ENCODE data around the gene ACSS3.
"Not testable (repeated sequence)": the region's sequence is repeated elsewhere in the genome, so short reads cannot be mapped to it uniquely, and the experiment has no call there.

Gene ACSS3

DNA sequence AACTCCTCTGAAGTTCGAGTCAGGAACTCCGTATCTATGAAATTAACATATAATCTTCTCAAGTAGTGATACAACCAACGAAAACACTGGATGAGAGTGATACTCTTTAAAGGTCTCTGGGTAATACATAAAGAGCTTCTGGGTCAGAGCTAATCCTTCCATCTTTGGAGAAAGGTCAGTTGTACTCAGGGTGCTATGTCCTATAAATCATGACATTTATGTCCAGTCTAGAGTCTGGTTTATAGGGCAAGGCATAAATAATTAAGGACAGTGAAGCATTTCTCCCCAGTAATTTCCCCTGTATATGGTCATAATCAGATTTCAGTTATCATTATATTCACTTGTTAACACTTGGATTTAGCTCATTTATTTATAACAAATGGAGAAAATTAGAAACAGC, 90.6 kb downstream of the ACSS3 start:
- DNase-seq = no peak

DNA sequence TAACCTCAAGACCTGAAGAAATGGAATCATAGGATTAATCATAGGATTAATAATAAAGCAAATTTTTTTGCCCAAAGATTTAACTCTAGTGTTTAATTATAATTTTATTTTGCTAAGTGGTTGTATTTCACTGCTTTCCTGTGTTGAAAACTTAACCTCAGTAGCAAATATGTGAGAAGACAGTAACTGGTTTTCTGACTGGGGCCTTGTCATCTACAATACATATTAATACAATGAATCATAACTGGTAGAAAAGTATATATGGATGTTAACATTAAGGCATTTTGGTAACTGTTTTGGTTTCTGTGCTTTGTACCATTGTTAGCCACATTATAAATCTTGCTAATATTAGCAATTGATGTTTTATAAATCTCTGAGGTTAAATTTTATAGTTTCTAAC, 92.2 kb downstream of the ACSS3 start:
- no peak for DNase-seq

DNA sequence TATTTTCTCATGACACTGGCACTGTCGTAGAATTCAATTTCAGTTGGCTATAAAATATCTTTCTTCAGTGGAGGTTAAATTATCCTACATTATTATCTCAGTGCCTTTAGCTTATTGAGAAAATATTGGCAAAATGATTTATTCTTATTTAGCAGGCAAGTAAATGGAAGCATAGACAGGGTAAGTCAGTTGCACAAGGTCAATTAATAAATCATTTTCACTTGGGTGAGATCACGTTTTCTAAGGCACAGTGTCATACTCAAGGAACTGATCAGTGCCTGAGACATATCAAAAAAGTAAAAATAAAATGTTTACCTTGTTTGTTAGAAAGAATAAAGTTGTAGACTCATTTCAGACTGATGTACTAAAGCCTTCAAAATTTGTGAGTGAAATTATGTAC, 95.0 kb downstream of the ACSS3 start:
- DNase-seq = no peak

DNA sequence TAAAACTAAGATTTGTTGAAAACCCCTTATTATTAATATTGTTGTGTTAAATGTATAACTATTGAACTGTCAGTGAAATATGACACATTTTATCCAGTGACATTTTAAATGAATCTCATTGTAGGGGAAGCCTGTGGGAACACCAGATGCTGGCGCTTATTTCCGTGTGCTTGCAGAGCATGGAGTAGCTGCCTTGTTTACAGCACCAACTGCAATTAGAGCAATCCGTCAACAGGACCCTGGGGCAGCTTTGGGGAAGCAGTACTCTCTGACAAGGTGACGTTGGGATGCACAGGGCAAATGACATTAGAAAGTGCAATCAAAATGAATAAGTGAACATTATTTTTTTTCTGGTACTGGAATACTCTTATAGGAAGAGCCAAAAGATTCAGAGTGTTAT, 96.8 kb downstream of the ACSS3 start:
- DNase-seq = no peak

DNA sequence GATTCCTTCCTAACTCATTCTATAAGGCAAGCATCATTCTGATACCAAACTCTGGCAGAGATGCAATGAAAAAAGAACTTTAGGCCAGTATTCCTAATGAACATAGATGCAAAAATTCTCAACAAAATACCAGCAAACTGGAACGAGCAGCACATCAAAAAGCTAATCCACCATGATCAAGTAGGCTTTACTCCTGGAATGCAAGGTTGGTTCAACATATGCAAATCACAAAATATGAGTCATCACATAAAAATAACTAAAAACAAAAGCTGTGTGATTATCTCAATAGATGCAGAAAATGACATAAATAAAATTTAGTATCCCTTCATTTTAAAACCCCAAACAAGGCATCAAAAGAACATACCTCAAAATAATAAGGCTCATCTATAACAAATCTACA, 98.9 kb downstream of the ACSS3 start:
- DNase-seq = no peak

DNA sequence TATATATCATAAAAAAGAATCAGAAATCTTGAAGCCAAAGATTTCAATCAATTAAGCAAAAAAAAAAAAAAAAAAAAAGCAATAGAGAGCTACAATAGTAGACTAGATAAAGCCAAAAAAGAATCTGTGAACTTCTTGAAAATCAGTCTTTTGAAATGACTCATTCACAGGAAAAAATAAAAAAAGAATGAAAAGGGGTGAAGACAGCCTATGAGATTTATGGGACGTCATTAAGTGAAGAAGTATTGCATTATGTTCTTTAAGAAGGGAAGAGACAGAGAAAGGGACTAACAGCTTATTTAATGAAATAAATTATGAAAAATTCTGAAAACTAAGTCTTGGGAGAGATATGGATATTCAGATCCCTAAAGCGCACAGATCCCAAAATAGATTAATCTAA, 103.8 kb downstream of the ACSS3 start:
- DNase-seq = no peak

DNA sequence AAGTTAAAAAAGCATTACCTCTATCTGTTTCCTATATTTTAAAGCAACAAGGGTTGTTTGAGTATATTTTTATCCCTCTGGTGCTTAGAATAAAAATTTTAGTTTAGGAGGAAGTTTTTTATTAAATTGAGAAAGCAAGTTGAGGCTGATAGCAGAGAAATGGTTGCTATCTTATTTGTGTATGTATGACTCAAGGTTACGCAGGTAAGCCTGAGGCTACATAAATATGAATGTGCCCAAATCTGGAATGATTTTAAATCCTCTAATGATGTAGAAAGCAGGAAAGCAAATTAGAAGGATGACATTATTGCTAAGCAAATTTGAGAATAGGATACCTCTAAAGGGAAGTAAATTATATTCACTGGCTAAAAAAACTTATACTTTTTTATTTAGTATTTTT, 109.8 kb downstream of the ACSS3 start:
- DNase-seq = no peak

DNA sequence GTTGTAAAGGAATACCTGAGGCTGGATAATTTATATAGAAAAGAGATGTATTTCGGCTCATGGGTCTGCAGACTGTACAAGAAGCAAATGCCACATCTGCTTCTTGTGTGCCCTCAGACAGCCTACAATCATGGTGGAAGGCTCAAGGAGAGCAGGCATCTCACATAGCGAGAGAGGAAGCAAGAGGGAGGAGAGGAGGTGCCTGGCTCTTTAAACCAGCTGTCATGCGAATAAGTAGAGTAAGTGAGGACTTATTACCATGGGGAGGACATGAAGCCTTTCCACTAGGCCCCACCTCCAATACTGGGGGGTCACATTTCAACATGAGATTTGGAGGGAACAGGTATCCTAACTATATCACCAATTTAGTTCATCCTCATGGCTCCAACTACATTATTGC, 118.7 kb downstream of the ACSS3 start:
- DNase-seq = no peak

DNA sequence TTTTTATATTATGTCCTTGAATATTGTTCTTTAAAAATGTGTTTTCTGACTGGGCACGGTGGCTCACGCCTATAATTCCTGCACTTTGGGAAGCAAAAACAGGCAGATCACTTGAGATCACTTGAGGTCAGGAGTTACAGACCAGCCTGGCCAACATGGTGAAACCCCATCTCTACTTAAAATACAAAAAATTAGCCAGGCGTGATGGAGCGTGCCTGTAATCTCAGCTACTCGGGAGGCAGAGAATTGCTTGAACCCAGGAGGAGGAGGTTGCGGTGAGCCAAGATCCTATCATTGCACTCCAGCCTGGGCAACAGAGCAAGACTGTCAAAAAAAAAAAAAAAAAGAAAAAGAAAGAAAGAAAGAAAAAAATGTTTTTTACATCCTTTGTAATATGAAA, 122.7 kb downstream of the ACSS3 start:
- not testable (repeated sequence) for DNase-seq

DNA sequence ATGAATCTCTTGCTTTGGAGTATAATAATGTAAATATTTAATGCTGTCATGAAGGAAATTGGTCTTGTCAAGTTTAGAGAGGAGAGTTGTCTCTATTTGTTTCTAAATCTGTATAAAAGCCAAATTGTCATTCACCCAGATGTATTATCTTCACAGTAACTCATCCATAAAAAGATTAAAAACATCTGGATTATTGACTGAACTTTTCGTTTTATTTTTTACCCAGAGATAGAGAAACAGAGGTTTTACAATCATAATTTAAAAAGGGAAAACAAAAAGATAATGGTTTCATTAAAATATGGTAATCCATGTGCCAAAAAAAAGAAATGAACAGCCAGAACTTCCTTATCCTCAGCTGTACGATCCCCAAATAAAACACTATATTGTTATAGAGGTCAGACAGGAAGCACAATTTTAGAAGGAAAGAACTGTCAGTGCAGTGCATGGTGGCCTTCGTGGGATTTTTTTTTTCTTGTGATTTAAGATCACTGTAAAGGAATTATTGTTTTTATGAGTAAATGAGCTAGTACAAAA, 125.9 kb downstream of the ACSS3 start:
- no peak for DNase-seq

DNA sequence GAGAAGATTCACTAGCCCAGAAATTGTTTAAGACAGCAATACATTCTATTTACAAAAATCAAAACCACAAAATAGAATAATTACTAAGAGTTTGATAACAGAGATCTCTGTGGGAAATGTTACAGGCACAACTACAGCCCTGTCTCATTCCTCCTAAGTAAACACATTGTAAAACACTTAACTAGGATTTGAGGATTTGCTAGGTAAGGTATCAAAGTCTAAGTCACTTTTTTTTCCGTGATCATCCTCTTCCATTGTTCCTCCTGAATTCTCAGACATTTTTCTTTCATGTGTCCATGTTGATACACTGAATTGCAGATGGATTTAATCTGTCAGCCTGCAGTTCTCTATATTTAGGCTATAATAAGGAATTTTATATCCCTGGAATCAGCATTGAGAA, 127.5 kb downstream of the ACSS3 start:
- DNase-seq = no peak

DNA sequence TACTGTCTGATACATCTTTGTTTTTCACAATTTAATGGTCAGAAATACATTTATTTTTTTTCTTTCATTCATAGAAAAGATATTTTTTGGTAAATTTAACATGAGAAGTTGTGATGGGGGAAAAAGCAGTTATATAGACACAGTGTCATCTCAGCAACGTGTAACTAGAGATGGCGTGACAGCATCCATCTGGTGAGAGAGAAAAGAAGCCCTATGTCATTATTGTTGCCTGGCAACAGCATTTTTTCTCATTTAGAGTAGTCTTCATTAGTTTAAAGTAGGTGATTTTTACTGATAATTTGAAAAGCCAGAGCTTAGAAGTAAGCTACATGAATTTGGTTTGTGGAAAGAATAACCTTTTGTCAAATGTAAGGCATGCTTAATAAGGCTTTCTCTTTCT, 128.6 kb downstream of the ACSS3 start:
- DNase-seq = no peak

DNA sequence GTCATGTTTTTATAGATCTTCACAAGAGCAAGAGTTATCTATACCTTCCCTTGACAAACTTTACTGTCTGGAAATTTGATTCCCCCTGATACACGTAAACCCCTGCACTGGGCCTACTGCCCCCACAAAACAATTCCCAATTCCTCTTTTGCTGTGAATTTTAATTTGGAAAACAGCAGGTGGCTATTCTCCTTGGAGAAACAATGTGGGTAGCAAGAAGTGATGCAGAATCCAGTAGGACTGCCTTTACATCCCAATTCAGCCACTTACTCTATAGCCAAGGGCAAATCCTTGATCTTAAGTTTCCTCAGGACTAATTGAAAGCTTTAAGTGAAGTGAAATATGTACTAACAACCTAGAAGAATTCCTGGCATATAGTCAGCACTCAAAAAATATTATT, 129.3 kb downstream of the ACSS3 start:
- no peak for DNase-seq

DNA sequence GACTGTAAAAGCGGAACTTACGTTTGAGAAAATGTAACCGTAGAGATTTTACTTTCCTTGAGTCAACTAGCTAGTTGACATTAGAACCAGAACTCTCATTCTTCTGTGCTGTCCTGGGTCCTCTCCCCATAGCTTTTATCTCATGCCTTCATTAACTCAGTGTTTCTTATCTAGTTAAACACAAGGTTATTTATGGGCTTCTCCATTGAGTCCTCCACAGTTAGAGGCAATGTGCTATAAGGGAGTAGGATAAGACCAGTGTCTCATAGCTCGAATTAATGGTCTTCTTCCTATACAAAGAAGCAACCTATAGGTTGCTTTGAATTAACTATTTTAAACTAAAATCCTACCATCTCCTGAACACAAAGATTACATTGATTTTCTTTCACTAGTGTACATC, 129.8 kb downstream of the ACSS3 start:
- no peak for DNase-seq

DNA sequence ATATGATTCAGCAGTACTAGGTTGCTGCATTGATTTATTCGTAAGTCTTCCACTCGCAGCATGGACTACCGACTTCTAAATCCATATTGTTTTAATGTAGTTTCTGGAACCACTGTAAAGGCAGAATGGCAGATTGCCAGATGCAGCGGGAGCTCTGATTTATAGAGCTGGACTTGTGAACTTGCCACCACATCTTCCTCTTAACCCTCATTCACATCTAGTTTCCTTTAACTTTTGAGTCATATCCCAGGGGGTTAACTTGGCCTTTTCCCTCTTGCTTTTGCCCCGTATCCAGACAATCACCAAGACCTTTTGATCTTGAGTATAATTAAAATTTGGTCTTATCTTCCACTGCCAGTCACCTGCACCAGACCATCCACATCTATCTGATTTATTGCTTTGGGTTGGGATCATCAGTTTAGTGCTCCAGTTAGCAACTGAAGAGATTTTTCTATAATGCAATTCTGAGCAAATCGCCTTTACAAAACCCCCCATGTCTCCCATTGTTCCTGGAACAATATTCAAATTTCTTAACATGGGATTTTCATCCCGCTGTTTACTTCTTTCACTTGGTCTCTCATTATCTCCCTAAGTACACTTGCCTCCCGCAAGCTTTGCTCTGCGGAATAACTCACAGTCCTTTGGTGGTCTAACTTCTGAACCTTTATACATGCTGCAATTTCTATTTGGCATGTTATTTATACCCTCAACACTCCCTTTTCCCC, 130.5 kb downstream of the ACSS3 start:
- no peak for DNase-seq

DNA sequence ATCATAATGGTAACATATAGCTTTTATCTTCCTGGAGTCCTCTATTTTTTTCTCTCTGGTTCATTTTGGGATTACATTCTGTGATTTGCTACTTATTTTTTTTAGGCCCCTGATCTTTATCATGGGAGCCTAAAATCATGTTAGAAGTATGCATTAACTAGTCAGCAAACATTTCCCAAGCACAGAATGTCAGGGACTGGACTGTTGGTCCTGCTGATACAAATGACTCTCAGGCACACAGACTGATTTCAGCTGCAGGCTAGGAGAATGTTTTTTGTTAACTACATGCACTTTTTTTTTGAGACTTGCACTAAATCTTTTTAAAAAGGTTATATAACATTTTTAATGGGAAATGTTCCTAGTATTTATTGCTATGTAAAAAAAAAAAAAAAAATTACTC, 131.1 kb downstream of the ACSS3 start:
- no peak for DNase-seq

DNA sequence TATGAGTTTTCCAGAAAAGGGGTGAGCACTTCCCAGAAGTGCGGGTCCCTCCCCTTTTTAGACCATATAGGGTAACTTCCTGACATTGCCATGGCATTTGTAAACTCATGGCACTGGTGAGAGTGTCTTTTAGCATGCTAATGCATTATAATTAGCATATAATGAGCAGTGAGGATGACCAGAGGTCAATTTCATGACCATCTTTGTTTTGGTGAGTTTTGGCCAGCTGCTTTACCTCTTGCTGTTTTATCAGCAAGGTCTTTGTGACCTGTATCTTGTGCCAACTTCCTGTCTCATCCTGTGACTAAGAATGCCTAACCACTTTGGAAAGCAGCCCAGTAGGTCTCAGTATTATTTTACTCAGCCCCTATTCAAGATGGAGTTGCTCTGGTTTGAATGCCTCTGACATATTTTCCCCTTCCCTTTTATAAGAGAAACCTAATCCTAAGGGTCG, 131.9 kb downstream of the ACSS3 start:
- DNase-seq = not testable (repeated sequence)

DNA sequence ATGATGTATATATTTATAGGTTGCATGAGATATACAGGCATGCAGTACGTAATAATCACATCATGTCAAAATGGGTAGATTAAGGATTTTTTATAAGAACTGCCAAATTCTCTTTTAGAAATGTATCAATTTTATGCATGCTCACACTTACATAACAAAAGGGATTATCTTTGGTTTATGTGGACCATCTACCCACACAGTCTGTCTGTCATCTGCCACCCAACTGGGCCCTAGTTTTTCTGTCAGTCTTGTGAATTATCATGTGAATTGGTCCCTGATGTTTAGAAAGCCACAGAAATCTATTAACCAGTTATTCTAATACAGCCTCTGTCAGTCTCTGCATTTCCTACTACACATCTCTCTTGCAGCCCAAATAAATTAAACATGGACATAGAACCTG, 133.4 kb downstream of the ACSS3 start:
- DNase-seq = no peak

DNA sequence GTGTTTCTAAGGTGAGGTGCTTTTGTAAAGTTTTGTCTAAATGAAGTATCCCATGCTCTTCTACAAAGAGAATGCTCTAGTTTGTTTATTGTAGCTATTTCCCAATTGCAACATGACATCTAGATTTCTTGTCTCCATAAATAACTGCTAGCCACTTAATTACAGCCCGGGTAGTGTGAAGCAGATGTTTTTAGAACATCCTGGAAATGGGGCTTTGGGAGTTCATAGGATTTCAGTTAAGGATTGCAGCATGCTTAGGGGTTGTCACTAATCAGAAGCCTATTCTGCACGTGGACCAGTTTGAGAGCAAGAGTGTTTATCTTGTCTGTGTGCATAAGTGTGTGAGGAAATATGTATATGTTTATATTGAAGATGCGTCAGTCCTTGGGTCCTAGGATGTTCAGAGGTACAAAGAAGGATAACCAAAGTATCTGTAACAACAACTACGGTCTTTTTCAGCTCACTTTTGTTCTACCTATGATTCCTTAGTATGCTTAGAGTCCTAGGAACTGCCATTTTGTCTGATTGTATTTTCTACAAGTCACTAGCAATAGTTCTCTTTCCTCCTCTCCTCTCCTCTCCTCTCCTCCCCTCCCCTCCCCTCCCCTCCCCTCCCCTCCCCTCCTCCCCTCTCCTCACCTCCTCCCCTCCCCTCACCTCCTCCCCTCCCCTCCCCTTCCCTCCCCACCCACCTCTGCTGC, 135.3 kb downstream of the ACSS3 start:
- DNase-seq = no peak

DNA sequence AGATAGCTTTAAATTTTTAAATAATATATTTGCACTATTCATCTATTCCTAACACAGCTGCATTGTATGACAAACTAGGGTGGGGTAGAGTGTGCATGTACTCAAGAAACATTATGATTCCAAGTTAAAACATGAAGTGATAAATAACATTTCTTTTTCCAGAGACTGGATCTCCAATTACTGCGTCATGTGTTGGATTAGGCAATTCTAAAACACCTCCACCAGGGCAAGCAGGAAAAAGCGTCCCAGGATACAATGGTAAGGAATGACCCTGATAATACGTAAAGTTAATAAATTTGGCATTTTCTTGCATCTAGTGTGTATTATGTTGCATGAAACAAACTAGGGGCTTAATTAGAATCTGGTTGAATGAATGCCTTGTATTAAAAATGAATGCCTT, 138.9 kb downstream of the ACSS3 start:
- no peak for DNase-seq

DNA sequence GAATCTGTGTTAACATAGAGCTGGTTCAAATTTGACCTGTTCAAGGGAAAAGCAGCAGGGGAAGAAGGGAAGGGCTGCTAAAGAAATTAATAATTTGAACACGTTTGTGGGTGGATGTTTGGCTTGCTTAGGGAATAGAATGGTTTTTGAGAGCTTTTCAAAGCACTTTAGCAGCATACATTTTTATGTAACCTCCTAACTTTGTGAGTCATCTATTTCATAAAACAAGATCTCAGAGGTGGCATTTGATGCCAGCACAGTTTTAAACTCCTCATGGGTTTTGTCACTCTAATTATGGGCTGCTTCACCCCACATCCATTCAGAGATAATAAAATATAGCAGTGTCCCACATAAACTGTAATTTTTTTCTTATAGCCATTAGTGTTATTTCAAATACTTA, 143.8 kb downstream of the ACSS3 start:
- no peak for DNase-seq

DNA sequence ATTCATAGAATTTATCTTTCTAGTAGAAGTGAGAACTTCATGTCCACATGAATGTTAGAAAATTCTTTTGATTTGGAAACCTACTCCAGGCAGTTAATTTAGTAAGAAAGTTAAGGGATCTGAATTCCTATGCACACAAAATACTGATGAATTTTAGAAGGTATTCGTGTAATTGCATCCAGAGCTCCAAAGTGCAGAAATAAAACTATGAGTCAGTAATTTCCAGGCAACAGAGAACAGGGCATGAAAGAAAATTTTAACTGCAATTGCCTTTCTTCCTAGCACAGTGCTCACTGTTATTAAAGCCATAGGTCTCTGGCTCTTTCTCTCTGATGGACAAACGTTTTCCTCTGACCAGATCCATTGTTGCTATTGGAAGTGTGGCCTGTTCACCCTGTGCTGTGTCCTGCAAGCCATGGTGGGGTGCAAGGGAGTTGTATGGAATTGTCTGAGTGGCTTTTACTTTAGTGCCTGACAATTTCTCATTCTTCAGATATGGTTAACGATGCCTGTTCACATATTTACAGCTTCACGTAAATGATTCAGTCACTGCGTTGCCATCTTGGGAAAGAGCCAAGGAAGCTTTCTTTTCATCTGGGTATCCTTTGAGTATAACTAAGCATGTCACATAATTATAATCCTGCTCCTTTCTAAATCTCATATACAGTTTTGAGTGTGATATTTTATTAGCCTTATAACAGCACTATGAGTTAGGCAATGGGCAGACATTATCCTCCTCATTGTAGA, 145.1 kb downstream of the ACSS3 start:
- no peak for DNase-seq

DNA sequence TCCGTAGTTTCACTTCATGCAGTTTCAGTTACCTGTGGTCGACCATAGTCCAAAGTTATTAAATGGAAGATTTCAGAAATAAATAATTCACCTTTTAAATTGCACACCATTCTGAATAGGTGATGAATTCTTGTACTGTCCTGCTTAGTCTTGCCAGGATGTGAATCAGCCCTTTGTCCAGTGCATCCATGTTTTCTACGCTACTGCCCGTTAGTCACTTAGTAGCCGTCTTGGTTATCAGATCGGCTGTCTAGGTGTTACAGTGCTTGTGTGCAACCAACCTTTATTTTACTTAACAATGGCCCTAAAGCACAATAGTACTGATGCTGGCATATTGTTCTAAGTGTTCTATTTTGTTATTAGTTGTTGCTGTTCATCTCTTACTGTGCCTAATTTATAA, 146.7 kb downstream of the ACSS3 start:
- DNase-seq = no peak

DNA sequence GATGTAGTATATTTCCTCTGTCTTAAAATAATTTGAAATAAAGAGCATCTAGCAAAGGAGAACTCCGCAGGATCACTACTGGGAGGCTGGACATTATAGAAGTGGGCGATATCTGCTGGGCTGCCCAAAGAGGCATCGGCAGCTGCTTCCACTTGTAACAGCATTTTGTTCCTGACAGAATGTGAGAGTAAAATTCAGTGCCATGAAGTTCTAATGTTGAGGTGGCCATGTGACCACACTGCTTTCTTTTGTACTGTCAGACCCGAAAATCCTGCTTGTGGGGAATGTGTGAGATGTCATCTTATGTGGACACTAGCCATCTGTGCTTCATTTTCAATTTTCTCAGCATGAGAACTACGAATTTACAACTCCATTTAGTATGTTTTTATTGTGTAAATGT, 151.9 kb downstream of the ACSS3 start:
- no peak for DNase-seq
